ENCODE data around the gene LRCOL1. TPM values are rescaled to one million over a fixed set of nuclear protein-coding genes. Genes with fewer than 3 reads are reported as not detected.

The LRCOL1 gene
- total RNA-seq, 1 experiment from 2014 or later: not detected

GRCh38 chr12:132560364-132560613 is 50.1 kb downstream of the LRCOL1 start:
- H3K27ac ChIP-seq: no peak overlapping the region
- peaks cover 15% of the 10 kb centered on the region for H3K4me1 ChIP-seq (replicated peaks)
- no peaks in the 10 kb centered on the region for H3K9me3 ChIP-seq (replicated peaks)
- peaks cover 18% of the 10 kb centered on the region for H3K27me3 ChIP-seq (replicated peaks)
- H3K36me3 ChIP-seq: no peaks in the 10 kb centered on the region
- no peak for DNase-seq (ENCODE audit: low read depth in 1 of 2, low spot score in 2 of 2)
- peak overlapping the region; percentile 45 for H3K4me3 ChIP-seq

GRCh38 chr12:132559652-132560363 is 50.6 kb downstream of the LRCOL1 start:
- H3K36me3 ChIP-seq: no peaks in the 10 kb centered on the region
- no peaks in the 10 kb centered on the region for H3K9me3 ChIP-seq (replicated peaks)
- H3K4me1 ChIP-seq (replicated peaks): peaks cover 15% of the 10 kb centered on the region
- H3K27me3 ChIP-seq (replicated peaks): peaks cover 18% of the 10 kb centered on the region
- H3K4me3 ChIP-seq: peak overlapping the region; percentile 45
- DNase-seq (ENCODE audit: low read depth in 1 of 2, low spot score in 2 of 2): no peak
- no peak overlapping the region for H3K27ac ChIP-seq

DNA sequence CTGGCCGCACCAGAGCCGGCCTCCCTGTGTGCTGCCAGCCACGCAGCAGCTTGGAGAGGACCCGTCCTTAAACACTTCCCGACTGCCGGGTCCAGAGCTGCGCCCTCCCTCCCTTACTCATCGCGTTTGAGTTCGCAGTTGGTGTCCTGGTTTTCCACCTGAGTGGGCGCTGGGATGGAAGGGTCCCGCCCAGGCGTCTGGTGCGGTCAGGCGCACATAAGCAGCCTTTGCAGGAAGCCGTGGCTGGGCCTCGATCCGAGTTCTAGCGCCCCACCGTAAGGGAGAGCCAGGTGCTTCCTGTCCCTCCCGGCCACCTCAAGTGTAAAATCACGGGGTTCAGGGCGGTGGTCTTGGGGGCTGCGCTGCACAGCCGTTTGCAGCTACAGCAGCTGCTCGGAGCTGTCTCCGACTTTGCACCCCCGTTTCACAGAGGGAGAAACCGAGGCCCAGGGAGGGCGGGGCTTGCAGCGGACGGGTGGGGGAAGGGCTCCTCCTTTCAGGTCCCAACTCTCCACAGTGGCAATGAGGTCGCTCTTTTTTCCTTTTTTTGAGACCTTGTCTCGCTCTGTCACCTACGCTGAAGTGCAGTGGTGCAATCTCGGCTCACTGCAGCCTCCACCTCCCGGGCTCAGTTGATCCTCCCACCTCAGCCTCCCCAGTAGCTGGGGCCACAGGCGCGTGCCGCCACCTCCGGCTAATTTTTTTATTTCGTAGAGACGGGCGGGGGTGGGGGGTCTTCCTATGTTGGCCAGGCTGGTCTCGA is 51.3 kb downstream of the LRCOL1 start:
- Histone ChIP-seq H3K27ac (no peak overlapping the region), H3K27me3 (replicated peaks) (peaks cover 18% of the 10 kb centered on the region), H3K9me3 (replicated peaks) (no peaks in the 10 kb centered on the region), H3K36me3 (no peaks in the 10 kb centered on the region), H3K4me1 (replicated peaks) (peaks cover 15% of the 10 kb centered on the region), H3K4me3 (peak overlapping the region; percentile 45)
- DNase-seq (ENCODE audit: low read depth in 1 of 2, low spot score in 2 of 2): no peak

- Histone ChIP-seq H3K36me3 (no peaks in the 10 kb centered on the region), H3K27ac (no peak overlapping the region), H3K4me1 (replicated peaks) (peaks cover 15% of the 10 kb centered on the region), H3K4me3 (no peak overlapping the region), H3K27me3 (replicated peaks) (peaks cover 18% of the 10 kb centered on the region), H3K9me3 (replicated peaks) (no peaks in the 10 kb centered on the region)
- no peak for DNase-seq (ENCODE audit: low read depth in 1 of 2, low spot score in 2 of 2)
These were observed 52.1 kb downstream of the LRCOL1 start for GRCh38 chr12:132558042-132558856.

- Histone ChIP-seq H3K36me3 (no peaks in the 10 kb centered on the region), H3K27me3 (replicated peaks) (peaks cover 18% of the 10 kb centered on the region), H3K9me3 (replicated peaks) (no peaks in the 10 kb centered on the region), H3K27ac (no peak overlapping the region), H3K4me3 (no peak overlapping the region), H3K4me1 (replicated peaks) (peaks cover 15% of the 10 kb centered on the region)
- DNase-seq (ENCODE audit: low read depth in 1 of 2, low spot score in 2 of 2): no peak
These were observed 52.9 kb downstream of the LRCOL1 start for GRCh38 chr12:132557291-132558015.

DNA sequence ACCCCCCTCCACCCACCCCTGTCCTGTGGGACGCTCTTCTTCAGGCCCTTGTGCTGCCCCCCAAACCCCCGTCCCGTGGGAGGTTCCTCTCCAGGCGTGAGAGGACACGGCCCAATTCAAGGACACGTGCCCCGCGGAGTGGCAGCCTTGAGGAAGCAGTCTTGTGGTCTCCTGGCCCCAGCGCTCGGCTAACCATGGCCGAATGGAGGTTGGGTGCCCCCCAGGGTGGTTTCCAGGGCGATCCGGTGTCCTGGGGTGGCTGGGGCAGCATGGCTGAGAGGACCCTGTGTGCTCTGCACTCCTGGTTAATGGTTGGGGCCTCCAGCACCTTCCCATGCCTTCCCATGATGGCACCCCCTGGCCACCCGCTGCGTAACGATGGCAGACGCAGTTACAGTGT is 53.6 kb downstream of the LRCOL1 start:
- Histone ChIP-seq H3K9me3 (replicated peaks) (no peaks in the 10 kb centered on the region), H3K36me3 (no peaks in the 10 kb centered on the region), H3K27me3 (replicated peaks) (peaks cover 18% of the 10 kb centered on the region), H3K4me3 (no peak overlapping the region), H3K4me1 (replicated peaks) (peaks cover 15% of the 10 kb centered on the region), H3K27ac (no peak overlapping the region)
- no peak for DNase-seq (ENCODE audit: low read depth in 1 of 2, low spot score in 2 of 2)

DNA sequence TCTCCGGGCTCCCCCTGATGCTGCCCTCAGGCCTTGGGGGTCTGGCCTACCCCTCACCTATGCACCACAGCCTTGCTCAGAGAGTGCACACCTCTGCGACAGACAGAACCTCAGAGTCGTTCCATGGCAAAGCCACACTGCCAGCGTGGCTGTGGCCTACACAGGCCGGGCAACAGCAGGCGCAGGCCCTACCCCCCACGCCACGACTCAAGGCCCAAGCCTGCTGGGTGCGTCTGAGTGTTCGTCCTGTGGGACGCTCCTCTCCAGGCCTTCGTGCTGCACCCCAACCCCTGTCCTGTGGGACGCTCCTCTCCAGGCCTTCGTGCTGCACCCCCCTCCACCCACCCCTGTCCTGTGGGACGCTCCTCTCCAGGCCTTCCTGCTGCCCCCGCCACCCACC is 54.2 kb downstream of the LRCOL1 start:
- no peak overlapping the region for H3K4me3 ChIP-seq
- peaks cover 15% of the 10 kb centered on the region for H3K4me1 ChIP-seq (replicated peaks)
- no peaks in the 10 kb centered on the region for H3K9me3 ChIP-seq (replicated peaks)

DNA sequence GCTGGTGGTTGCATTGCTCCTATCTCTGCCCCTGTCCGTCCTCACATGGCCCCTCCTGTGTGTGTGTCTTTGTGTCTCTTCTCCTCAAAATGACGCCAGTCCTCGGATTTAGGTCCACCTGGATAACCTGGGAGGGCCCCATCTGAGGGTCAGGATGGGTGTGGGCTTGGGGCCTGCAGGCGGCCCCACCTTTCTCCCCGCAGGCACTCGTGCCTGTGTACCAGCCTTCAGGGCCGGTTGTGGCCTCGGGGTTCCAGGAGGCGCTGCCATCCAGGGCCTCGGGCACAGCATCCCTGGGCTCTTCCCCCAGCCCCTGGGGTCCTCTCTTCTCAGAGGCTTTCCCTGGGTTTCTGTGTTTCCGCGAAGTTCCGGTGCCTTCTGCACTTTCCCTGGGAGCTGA is 54.7 kb downstream of the LRCOL1 start:
- H3K27me3 ChIP-seq (replicated peaks): peaks cover 12% of the 10 kb centered on the region

More for the DNA sequence above, 54.2 kb downstream of the LRCOL1 start:
- DNase-seq (ENCODE audit: low read depth in 1 of 2, low spot score in 2 of 2): no peak
- no peak overlapping the region for H3K27ac ChIP-seq
- H3K27me3 ChIP-seq (replicated peaks): peaks cover 17% of the 10 kb centered on the region
- H3K36me3 ChIP-seq: no peaks in the 10 kb centered on the region

DNA sequence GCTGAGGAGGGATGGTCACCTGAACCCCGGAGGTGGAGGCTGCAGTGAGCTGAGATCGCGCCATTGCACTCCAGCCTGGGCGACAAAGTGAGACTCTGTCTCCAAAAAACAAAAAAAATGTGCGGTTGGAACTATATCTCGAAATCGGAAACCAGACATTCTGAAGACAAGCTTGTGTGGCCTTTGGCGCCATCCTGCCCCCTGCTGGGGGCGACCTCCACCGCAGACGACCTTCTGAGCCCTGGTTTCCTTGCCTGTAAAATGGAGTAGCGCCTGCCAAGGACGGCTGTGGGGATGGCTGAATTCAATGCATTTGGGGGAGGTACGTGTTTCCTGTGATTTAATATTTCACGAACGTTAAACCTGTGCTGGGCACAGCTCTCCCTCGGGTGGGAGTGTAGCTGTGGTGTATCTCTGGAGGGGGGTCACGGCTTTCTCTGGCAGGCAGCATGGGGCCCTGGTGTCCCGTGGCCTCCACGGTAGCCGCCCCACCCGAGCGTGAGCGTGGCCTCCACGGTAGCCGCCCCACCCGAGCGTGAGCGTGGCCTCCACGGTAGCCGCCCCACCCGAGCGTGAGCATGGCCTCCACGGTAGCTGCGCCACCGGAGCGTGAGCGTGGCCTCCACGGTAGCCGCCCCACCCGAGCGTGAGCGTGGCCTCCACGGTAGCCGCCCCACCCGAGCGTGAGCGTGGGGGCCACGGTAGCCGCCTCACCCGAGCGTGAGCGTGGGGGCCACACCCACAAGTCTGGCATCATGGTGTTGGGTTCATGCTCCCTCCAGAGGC is 55.3 kb downstream of the LRCOL1 start:
- H3K27ac ChIP-seq: no peak overlapping the region
- DNase-seq (ENCODE audit: low read depth in 1 of 2, low spot score in 2 of 2): no peak
- no peaks in the 10 kb centered on the region for H3K36me3 ChIP-seq
- no peak overlapping the region for H3K4me3 ChIP-seq
- H3K4me1 ChIP-seq (replicated peaks): peaks cover 6% of the 10 kb centered on the region
- peaks cover 6% of the 10 kb centered on the region for H3K27me3 ChIP-seq (replicated peaks)
- H3K9me3 ChIP-seq (replicated peaks): no peaks in the 10 kb centered on the region

More for the DNA sequence above, 54.7 kb downstream of the LRCOL1 start:
- Histone ChIP-seq H3K27ac (no peak overlapping the region), H3K4me1 (replicated peaks) (peaks cover 12% of the 10 kb centered on the region), H3K4me3 (no peak overlapping the region), H3K9me3 (replicated peaks) (no peaks in the 10 kb centered on the region), H3K36me3 (no peaks in the 10 kb centered on the region)
- DNase-seq (ENCODE audit: low read depth in 1 of 2, low spot score in 2 of 2): no peak

Other genes starting within 250 kb of the LRCOL1 start
- 0.66 and 2.8 TPM in 2 replicates for gene FBRSL1, start 120.4 kb downstream of the LRCOL1 start, total RNA-seq (2014; rRNA removed; shearing (Covaris generic))
- not detected in 2 replicates for gene P2RX2, start 8.2 kb upstream of the LRCOL1 start, total RNA-seq (2014; rRNA removed; shearing (Covaris generic))
- 17.4 and 32.8 TPM in 2 replicates for gene POLE, start 76.8 kb upstream of the LRCOL1 start, total RNA-seq (2014; rRNA removed; shearing (Covaris generic))
- gene PXMP2, start 77.0 kb upstream of the LRCOL1 start, total RNA-seq (2014; rRNA removed; shearing (Covaris generic)): 105 and 109 TPM in 2 replicates
- 30.8 and 36.5 TPM in 2 replicates for gene PGAM5, start 100.3 kb upstream of the LRCOL1 start, total RNA-seq (2014; rRNA removed; shearing (Covaris generic))
- gene ANKLE2, start 151.2 kb upstream of the LRCOL1 start, total RNA-seq (2014; rRNA removed; shearing (Covaris generic)): 64.0 and 72.6 TPM in 2 replicates
- 52.8 and 71.1 TPM in 2 replicates for gene GOLGA3, start 218.3 kb upstream of the LRCOL1 start, total RNA-seq (2014; rRNA removed; shearing (Covaris generic))

Data from SJSA1 (cell line).